Activated T-cell treated with anti-CD3 and anti-CD28 coated beads for 1 hour (primary cell): ENCODE measurements around the gene MCTP2.

Experiments
- DNase-seq: peaks from one replicate; pipeline ENCODE4 v3.0.0-alpha.2; 2020; ENCODE audit warnings: low read depth

MCTP2 gene

GRCh38 chr15:94305133-94305532, 73.8 kb downstream of the MCTP2 start:
- DNase-seq = no peak

- DNase-seq = no peak
These were observed 75.6 kb downstream of the MCTP2 start for GRCh38 chr15:94306700-94307650.

GRCh38 chr15:94312946-94313345, 81.6 kb downstream of the MCTP2 start:
- no peak for DNase-seq

- no peak for DNase-seq
These were observed 83.3 kb downstream of the MCTP2 start for GRCh38 chr15:94314639-94315038.

GRCh38 chr15:94317211-94317610, 85.8 kb downstream of the MCTP2 start:
- DNase-seq = no peak

GRCh38 chr15:94322141-94322540, 90.8 kb downstream of the MCTP2 start:
- DNase-seq = no peak

- no peak for DNase-seq
These were observed 91.7 kb downstream of the MCTP2 start for GRCh38 chr15:94323076-94323475.

GRCh38 chr15:94324117-94324826, 92.9 kb downstream of the MCTP2 start:
- DNase-seq = peak; percentile 24

GRCh38 chr15:94324835-94325767, 93.7 kb downstream of the MCTP2 start:
- no peak for DNase-seq

GRCh38 chr15:94327356-94327936, 96.1 kb downstream of the MCTP2 start:
- DNase-seq = no peak

GRCh38 chr15:94331731-94332130, 100.4 kb downstream of the MCTP2 start:
- DNase-seq = no peak

- DNase-seq = no peak
These were observed 104.3 kb downstream of the MCTP2 start for GRCh38 chr15:94335616-94336015.

GRCh38 chr15:94336817-94337467, 105.6 kb downstream of the MCTP2 start:
- DNase-seq = no peak

GRCh38 chr15:94338243-94338846, 107.0 kb downstream of the MCTP2 start:
- no peak for DNase-seq

- DNase-seq = no peak
These were observed 114.9 kb downstream of the MCTP2 start for GRCh38 chr15:94346282-94346681.

- DNase-seq = no peak
These were observed 116.7 kb downstream of the MCTP2 start for GRCh38 chr15:94348084-94348483.

GRCh38 chr15:94351031-94351535, 119.7 kb downstream of the MCTP2 start:
- no peak for DNase-seq

GRCh38 chr15:94352636-94353487, 121.5 kb downstream of the MCTP2 start:
- DNase-seq = no peak

- DNase-seq = no peak
These were observed 122.1 kb downstream of the MCTP2 start for GRCh38 chr15:94353488-94353820.

- no peak for DNase-seq
These were observed 123.3 kb downstream of the MCTP2 start for GRCh38 chr15:94354655-94355054.
